RCC 7860 (cell line): ENCODE data around the gene FRG2B.
"Not testable (repeated sequence)": the region's sequence is repeated elsewhere in the genome, so short reads cannot be mapped to it uniquely, and the experiment has no call there.

Experiments
- DNase-seq: peaks from one replicate; pipeline ENCODE4 v3.0.0-alpha.2; 2015; ENCODE audit warnings: low spot score
- FAIRE-seq: peaks from 2 replicates; lab custom pipeline; 2012; peaks lifted over from hg19 to GRCh38; lab: Jason Lieb, UNC

Gene FRG2B

GRCh38 chr10:133626695-133627094 is at the start of gene FRG2B:
Gene FRG2B, minus strand, starts transcription at chr10:133626795. Its CDS starts 53 bp downstream, at chr10:133626742.
- FAIRE-seq, DNase-seq: not testable (repeated sequence)

DNA sequence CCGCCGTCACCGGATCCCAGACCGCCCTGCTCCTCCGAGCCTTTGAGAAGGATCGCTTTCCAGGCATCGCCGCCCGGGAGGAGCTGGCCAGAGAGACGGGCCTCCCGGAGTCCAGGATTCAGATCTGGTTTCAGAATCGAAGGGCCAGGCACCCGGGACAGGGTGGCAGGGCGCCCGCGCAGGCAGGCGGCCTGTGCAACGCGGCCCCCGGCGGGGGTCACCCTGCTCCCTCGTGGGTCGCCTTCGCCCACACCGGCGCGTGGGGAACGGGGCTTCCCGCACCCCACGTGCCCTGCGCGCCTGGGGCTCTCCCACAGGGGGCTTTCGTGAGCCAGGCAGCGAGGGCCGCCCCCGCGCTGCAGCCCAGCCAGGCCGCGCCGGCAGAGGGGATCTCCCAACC is 40.9 kb upstream of the FRG2B start:
- not testable (repeated sequence) for DNase-seq, FAIRE-seq

DNA sequence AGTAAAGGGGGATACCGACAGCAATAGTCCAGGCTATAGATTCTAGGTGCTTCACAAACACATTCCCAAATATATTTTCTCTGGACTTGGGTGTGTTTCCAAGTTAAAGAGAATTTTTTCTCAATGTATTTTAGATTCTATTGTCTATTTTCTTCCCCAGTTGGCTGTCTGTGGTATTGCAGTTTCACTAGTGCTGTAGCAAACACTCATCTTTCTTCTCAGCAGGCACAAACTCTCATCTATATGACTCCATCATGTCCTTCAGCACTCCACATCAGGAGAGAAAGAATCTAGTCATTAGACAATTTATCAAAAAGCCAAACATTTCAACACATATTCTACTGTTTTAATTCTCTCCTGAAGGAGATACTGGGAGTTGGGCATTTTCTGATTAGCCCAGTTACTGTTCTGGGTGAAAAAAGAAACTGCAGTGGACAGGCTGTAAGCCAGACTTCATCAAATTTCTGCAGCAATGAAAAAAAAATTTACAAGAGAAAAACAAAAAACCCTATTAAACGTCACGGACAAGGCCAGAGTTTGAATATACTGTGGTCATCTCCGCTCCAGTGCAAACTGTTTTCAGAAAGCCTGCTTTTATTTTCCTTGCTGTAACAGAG is 37.1 kb upstream of the FRG2B start:
- FAIRE-seq: not testable (repeated sequence)

DNA sequence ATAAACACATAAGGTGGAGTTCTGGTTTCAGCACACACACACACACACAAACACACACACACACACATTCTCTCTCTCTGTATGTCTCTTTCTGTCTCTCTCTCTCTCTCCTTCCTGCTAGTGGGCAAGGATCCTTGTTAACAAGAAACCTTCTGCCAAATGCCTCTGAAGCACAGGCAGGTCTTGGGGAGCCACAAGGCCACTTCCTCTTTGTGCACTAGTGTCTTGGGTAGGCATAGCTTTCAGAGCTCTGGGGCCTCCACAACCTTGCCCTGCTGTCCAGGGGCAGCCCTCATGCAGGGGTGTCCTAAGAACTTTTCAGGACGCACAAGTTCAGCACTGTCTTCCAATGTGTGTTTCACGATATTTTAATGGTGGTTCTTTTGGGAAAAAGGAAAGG is 34.5 kb upstream of the FRG2B start:
- FAIRE-seq, DNase-seq: not testable (repeated sequence)

More for the DNA sequence above, 37.1 kb upstream of the FRG2B start:
- DNase-seq: not testable (repeated sequence)

DNA sequence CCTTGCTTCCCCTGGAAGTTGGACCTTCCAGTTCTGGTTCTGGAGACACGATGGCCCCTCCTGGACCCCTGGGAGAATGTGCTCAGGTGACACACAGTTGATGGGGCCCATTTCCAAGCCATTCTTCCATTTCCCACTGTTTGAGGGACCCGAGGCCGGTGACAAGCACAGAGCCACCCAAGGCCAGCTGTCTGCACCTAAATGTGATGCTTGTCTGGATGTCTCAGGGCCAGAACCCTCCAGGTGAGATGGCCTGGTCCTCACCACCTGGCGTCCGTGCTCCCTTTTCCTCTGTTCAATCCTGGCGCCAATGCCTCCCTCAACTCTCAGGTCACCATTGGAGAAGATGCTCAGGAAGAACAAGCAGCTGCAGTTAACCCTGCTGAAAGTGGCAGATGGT is 33.9 kb upstream of the FRG2B start:
- not testable (repeated sequence) for FAIRE-seq, DNase-seq

DNA sequence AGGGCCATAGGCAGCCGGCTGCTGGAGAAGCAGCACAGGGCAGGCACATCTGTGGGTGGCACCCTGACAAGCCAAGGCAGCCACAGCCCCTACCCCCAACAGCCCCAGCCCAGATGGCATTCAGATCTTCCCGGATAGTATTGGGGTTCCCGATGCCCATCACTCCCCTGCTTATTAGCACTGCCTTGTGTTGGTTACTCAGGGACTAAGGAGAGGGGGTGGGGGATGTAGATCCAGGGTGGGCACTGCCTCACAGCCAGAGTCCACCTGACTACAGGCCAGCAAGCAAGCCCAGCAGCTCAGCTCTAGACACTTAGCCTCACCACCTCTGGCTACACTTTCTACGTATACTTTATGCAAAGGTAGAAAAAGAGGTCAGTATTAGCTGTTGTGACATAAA is 30.7 kb upstream of the FRG2B start:
- not testable (repeated sequence) for FAIRE-seq

GRCh38 chr10:133648872-133649455 is 22.4 kb upstream of the FRG2B start:
- peak; percentile 51 for FAIRE-seq
- DNase-seq: not testable (repeated sequence)

More for the DNA sequence above, 30.7 kb upstream of the FRG2B start:
- DNase-seq: not testable (repeated sequence)

DNA sequence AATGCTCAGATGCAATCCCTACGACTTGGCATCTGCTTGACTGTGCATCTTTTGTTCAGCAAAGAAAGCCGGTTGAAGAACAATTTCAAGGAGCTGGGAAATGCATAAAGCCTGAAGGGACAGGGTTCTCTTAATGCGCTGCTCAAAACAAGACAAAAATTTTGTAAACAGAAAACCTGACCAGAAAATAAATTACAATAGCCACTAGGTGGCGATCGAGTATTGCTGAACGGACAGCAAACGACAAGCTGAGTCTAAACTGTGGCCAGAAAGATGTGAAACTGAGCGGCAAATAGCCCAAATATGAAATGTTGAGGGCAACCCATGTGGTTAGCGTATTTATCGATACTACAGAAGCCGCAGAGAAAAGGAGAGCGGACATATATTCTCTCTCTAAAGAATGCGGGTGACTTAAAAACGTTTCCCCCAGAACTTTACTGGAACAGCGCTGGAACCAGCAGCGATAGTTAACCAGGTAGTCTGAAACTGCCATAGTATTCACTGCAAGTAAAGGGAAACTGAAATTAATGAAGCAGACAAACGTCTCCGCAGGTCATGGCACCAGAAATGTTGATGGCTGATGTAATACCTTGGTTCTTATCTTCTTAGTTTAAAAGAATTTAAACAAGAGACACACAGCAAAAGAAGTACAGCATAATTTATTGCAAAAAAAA is 20.6 kb upstream of the FRG2B start:
- not testable (repeated sequence) for DNase-seq, FAIRE-seq

GRCh38 chr10:133637846-133638235 is 11.2 kb upstream of the FRG2B start:
- DNase-seq, FAIRE-seq: not testable (repeated sequence)

GRCh38 chr10:133637202-133637845 is 10.7 kb upstream of the FRG2B start:
- DNase-seq, FAIRE-seq: not testable (repeated sequence)

DNA sequence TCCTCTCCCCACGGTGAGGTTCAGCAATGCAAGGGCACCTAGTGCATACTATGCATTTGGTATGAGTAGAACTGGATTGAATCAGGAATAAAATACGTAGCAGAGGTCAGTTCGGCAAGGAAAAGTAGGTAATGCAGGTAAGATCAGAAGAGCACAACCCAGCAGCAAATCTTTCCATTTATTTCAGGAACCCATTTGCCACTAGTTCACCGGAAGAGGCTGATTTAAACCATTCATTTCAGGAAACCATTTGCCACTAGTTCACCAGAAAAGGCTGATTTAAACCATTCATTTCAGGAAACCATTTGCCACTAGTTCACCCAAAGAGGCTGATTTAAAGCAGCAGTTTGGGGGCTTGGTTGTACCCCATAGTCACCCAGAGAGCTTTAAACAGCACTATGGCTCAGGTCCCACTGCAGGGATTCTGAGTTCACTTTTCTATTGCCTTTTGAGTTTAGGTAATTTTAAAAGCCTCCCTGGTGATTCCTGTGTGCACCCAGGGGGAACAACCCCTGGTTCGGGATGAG is 4.2 kb upstream of the FRG2B start:
- FAIRE-seq, DNase-seq: not testable (repeated sequence)

- not testable (repeated sequence) for FAIRE-seq, DNase-seq
Measured at GRCh38 chr10:133622544-133622943, 4.1 kb downstream of the FRG2B start.

- no peak for DNase-seq
- FAIRE-seq: no peak
Measured at GRCh38 chr10:133618851-133619250, 7.7 kb downstream of the FRG2B start.

DNA sequence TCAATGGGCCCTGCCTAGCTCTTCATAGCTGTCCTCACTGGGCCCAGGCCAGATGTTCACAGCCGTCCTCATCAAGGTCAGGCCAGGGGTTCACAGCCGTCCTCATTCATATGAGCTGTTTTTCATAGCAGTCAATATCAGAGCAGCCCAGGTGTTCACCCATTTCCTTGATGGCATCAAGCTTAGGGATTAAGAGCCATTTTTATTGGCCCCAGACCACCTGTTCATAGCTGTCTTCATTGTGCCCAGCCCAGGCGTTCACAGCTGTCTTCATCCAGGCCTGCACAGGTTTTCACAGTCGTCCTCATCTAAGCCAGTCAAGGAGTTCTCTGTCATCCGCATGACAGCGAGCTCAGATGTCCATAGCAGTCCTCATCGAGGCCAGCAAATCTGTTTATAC is 9.4 kb downstream of the FRG2B start:
- FAIRE-seq (no peak), DNase-seq (no peak)

- DNase-seq (no peak), FAIRE-seq (no peak)
Measured at GRCh38 chr10:133616371-133617130, 10.0 kb downstream of the FRG2B start.

DNA sequence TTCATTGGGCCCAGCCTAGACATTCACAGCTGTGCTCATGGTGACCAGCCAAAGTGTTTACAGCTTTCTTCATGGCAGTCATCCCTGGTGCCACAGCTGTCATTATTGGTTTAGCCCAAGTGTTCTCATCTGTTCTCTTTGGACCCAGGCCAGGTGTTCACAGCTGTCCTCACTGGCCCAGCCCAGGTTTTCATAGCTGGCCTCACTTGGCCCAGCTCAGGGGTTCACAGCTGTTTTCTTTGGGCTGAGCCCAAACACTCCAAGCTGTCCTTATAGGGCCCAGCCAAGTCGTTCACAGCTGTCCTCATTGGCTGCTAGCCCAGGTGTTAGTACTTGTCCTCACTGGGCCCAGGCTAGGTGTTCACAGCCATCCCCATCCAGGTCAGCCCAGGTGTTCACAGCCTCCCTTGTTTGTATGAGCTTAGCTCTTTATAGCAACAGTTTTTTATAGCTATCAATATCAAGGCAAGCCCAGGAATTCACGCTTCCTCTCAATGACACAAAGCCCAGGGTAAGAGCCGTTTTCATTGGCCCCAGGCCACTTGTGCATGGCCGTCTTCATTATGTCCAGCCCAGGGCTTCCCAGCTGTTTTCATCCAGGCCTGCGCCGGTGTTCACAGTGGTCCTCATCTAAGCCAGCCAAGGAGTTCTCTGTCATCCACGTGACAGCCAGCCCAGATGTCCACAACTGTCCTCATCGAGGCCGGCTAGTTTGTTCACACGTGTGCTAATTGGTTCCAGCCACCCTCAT is 11.6 kb downstream of the FRG2B start:
- no peak for DNase-seq
- FAIRE-seq: no peak

DNA sequence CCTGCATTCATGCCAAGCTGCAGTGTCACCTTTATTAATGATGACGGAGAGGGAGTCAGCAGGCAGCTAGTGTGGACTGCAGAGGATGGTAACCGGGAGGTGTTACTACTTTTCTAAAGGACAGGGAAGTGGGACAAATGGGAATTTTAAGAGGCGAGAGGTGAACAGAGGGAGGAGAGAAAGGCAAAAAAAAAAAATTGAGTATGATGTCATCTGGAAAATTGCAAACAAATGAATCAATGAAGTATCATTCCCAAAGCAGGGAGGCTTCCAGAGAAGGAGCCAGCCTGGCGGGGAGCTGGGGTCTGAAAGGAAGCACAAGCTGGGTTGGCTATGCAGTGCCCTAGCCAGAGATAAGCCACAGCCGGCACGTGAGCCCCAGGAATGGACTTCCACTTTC is 12.9 kb downstream of the FRG2B start:
- FAIRE-seq: no peak

GRCh38 chr10:133611079-133611478 is 15.5 kb downstream of the FRG2B start:
- FAIRE-seq (no peak), DNase-seq (no peak)

More for the DNA sequence above, 12.9 kb downstream of the FRG2B start:
- DNase-seq: no peak

GRCh38 chr10:133608855-133609254 is 17.7 kb downstream of the FRG2B start:
- FAIRE-seq (no peak), DNase-seq (peak; percentile 27)
